ENCODE data around the gene TGFBR2.

TGFBR2 gene

DNA sequence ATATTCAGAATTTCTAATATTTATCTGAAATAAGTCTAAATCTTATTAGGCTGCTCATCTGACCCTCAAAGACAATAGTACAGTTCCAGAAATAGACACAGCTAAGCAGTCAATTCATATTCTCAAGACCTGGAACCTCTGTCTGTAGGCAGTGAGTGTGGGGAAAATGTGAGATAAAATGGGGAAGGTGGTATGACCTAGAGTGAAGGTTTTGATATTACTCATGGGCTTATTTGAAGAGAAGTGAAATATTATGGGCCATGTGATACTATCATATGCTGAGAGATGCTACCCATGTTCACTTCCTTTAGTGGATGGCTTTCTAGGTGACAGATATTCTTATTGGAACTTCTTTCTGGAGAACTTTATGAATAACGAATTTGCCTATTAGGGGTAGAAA, 33.5 kb downstream of the TGFBR2 start:
- TF ChIP-seq, protein P1, sequence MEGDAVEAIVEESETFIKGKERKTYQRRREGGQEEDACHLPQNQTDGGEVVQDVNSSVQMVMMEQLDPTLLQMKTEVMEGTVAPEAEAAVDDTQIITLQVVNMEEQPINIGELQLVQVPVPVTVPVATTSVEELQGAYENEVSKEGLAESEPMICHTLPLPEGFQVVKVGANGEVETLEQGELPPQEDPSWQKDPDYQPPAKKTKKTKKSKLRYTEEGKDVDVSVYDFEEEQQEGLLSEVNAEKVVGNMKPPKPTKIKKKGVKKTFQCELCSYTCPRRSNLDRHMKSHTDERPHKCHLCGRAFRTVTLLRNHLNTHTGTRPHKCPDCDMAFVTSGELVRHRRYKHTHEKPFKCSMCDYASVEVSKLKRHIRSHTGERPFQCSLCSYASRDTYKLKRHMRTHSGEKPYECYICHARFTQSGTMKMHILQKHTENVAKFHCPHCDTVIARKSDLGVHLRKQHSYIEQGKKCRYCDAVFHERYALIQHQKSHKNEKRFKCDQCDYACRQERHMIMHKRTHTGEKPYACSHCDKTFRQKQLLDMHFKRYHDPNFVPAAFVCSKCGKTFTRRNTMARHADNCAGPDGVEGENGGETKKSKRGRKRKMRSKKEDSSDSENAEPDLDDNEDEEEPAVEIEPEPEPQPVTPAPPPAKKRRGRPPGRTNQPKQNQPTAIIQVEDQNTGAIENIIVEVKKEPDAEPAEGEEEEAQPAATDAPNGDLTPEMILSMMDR (IDR thresholded peaks at IDR 0.05; ENCODE audit: extremely low read depth, missing control alignments): no peak
- DNase-seq (ENCODE audit: low spot score): peak; percentile 44

DNA sequence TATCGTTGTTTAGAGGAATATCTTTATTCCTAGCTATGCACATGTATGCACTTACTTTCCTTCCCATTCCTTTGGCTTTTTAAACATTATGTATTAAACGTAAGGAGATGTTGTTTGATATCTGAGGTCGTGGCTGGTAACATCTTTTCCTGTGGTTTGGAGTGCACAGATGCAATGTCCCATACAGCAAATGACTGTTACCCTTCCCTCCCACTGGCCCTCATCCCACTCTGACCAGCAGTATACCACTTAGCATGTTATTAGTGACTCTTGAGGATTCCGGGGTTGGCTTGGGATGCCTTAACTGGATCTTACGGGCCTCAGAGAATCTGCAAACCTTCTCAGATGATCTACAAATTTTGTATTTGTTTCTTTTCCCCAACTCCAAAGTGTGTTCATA, 34.5 kb downstream of the TGFBR2 start:
- DNase-seq (ENCODE audit: low spot score): no peak
- TF ChIP-seq, protein P1 (IDR thresholded peaks at IDR 0.05; ENCODE audit: extremely low read depth, missing control alignments): no peak

DNA sequence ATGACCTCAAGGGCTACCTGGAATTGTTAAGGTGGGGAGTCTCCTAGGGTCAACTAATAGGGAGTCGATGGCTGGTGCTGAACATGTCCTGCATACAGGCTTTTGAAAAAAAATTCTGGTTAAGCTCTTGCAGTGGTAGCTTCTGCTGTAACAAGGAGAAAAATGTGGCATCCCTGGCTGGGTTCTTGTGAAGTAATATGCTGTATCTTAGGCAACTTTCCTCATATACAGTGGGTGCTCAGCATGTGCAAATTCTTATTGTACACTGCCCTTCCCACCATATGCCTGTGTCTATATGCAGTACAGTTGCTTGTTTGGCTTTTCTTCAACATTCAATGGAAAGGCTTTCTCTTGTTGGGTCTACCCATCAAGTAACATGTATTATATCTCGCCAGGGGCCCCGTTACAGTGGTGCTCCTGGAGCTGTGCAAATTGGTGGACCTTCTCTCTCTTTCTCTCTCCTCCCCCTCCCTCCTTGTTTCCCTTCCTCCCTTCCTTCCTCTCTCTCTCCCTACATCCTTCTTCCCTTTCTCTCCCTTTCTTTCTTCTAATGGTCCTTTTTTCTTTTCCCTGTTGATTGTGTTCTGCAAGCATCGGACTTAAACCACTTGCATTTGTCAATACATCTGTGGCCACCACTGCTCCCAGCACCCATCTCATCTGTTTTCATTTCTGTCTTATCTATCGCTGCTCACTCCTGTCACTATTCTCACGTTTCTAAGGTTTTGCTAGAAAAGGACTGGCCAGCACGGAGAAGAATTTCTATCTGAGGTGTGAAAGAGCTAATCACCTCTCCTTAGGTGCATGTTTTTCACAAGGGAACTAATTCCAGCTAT, 35.2 kb downstream of the TGFBR2 start:
- TF ChIP-seq, protein P1 (IDR thresholded peaks at IDR 0.05; ENCODE audit: extremely low read depth, missing control alignments): no peak
- no peak for DNase-seq (ENCODE audit: low spot score)

DNA sequence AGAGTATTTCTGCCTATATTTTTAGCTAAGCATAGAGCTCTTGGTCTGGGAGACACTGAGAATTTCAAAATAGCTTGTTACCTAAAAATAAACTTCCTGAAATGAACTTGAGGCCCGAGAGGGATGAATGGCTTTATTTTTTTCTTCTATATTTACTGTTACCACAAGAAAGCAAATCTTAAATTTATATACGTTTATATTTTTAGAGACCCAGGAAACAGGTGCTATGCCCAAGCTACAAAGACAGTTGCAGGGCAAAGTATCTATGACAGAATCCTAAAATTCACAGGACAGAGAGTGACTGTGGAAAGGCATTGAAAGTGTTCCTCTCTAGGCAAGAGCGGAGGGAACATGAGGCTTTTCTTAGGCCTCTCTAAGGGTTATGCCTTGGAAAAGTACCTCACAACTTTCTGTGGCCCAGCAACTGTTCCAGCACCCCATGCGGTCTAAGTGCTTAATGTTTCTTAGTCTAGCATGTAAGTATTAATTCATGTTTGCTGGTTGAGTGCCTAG, 36.5 kb downstream of the TGFBR2 start:
- TF ChIP-seq, protein P1 (IDR thresholded peaks at IDR 0.05; ENCODE audit: extremely low read depth, missing control alignments): no peak
- no peak for DNase-seq (ENCODE audit: low spot score)

DNA sequence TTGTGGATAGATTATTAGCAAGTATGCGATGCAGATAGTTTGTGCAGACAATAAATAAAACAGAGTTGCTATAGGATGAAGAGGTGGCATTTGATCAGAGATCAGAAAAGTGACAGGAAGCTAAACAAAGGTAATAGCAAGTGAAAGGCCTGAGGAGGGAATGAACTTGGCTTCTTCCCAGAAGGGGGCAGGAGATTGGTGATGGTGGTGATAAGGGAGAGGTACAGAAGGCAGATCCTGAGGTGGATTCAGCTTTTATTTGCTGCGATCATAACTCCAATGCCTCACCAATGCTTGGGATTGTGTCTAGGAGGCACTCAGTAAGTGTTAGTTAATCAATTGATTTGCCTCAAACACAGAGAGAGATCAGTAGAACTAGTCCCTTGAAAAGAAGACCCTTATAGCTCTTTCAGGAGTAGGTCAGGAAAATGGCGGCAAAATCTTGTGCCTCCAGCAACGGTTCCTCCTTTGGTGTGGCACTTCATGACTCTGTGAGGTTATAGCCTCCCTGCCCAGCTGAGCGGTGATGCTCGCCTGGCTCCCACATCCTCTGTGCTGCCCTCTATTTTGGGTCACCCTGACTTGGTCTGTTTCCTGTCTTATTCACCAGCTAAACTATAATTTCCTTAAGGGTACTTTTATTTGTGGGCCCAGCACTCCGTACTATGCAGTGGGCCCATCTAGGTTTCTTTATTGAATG, 37.5 kb downstream of the TGFBR2 start:
- TF ChIP-seq, protein P1 (IDR thresholded peaks at IDR 0.05; ENCODE audit: extremely low read depth, missing control alignments): no peak
- no peak for DNase-seq (ENCODE audit: low spot score)

DNA sequence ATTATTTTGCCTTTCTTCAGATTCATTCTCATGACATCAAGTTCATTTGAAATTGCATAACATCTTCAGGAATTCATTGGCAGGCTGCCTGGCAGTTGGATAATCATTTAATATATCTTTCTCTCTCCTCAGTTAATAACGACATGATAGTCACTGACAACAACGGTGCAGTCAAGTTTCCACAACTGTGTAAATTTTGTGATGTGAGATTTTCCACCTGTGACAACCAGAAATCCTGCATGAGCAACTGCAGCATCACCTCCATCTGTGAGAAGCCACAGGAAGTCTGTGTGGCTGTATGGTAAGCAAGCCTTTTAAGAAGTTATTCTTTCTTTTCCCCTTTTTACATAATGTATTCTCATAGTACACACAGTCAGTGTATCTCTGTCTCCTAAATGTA, 38.2 kb downstream of the TGFBR2 start:
- TF ChIP-seq, protein P1 (IDR thresholded peaks at IDR 0.05; ENCODE audit: extremely low read depth, missing control alignments): no peak
- DNase-seq (ENCODE audit: low spot score): peak; percentile 21

DNA sequence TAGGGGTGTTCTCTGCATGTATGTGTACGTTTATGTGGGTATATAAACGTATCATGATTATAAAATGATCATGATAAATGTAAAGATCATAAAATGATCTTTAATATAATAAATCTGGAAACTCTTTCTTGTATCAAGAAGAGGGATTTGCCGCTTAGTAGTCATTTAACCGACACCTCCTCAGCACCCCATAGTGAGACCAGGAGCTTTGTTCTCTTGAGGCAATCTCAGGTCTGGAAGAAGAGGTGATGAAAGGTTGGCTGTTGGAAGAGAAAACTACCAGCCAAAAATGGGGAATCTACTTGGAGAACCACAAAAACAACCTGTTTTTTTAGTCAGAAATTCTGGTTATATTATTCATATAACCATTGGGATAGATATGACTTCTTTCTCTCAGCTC, 38.7 kb downstream of the TGFBR2 start:
- DNase-seq (ENCODE audit: low spot score): no peak

More for the DNA sequence above, 38.7 kb downstream of the TGFBR2 start:
- TF ChIP-seq, protein P1 (IDR thresholded peaks at IDR 0.05; ENCODE audit: extremely low read depth, missing control alignments): no peak
